ENCODE measurements around the gene PPM1N.

GRCh38 chr19:45518469-45518826, 20.2 kb downstream of the PPM1N start:
- TF ChIP-seq CTCF (IDR thresholded peaks at IDR 0.05): no peak
- TF ChIP-seq POLR2A (IDR thresholded peaks at IDR 0.05): no peak
- TF ChIP-seq EP300 (IDR thresholded peaks at IDR 0.05): no peak

All from ovary (tissue), 3 donors.